HepG2 (cell line): ENCODE results near the gene MBLAC1. TPM values are rescaled to one million over a fixed set of nuclear protein-coding genes. Genes with fewer than 3 reads are reported as not detected.

Experiments used
- ATM ChIP-seq: fragments of 450-650 bp; IDR thresholded peaks from 2 replicates; pipeline ENCODE4 v1.7.1; 2017; ENCODE audit warnings: mild to moderate bottlenecking, borderline replicate concordance
- GTF3A ChIP-seq: sonication (generic); formaldehyde crosslinking; conservative IDR thresholded peaks from 2 replicates; pipeline ENCODE4 v1.4.0; 2020; ENCODE audit warnings: mild to moderate bottlenecking, missing genetic modification reagents
- KAT7 ChIP-seq: IDR thresholded peaks from 2 replicates; pipeline ENCODE4 v1.6.1; 2018; ENCODE audit warnings: borderline replicate concordance, missing compliant biosample characterization
- KLF13 ChIP-seq: sonication (generic); formaldehyde crosslinking; IDR thresholded peaks from 2 replicates; pipeline ENCODE4 v1.4.0; 2020; ENCODE audit warnings: mild to moderate bottlenecking, missing genetic modification reagents
- SRF ChIP-seq: IDR thresholded peaks from 2 replicates; pipeline ENCODE4 v1.6.1; 2011; ENCODE audit warnings: mild to moderate bottlenecking, low read depth, low read length, moderate library complexity
- THAP11 ChIP-seq: IDR thresholded peaks from 2 replicates; pipeline ENCODE4 v1.6.1; 2016; ENCODE audit warnings: missing biosample characterization, missing genetic modification reagents
- YEATS2 ChIP-seq: sonication (generic); formaldehyde crosslinking; IDR thresholded peaks from 2 replicates; pipeline ENCODE4 v1.4.0; 2020; ENCODE audit warnings: missing genetic modification reagents, borderline replicate concordance
- ZFX ChIP-seq: sonication (generic); formaldehyde crosslinking; IDR thresholded peaks from 2 replicates; pipeline ENCODE4 v1.4.0; 2020; ENCODE audit warnings: mild to moderate bottlenecking, low read depth, missing genetic modification reagents, moderate library complexity
- ZNF234 ChIP-seq: sonication (generic); formaldehyde crosslinking; conservative IDR thresholded peaks from 2 replicates; pipeline ENCODE4 v1.5.1; 2020; ENCODE audit warnings: mild to moderate bottlenecking, missing genetic modification reagents
- polyA plus RNA-seq, 8 experiments: library from polyadenylated mRNA; depleted of rRNA in 3 of 8; stranded (reverse) in 7 of 8; unstranded in 1 of 8; fragments of >200 nt; fragmentation: Illumina TruSeq in 4 of 8; extraction: Trizol in 4 of 8; gene quantifications; 2 replicates each; pipeline versions ENCODE4 v1.2.1 to v1.2.3, GENCODE V29; 2011 to 2016; ENCODE audit warnings: low read depth in 4 of 8, missing spikeins in 1 of 8, mixed read lengths in 1 of 8; ENCODE audit not compliant: insufficient read depth in 1 of 8
- total RNA-seq, 5 experiments: library from RNA; depleted of rRNA; stranded (reverse); fragments of >200 nt; fragmentation: Illumina TruSeq; extraction: Trizol; gene quantifications; 2 replicates each; pipeline ENCODE4 v1.2.3, GENCODE V29; 2016; ENCODE audit warnings: low read depth in 1 of 5
- TF ChIP-seq, protein P1 (sequence below): sonication (generic); formaldehyde crosslinking; IDR thresholded peaks from 2 replicates; pipeline ENCODE4 v1.4.0; 2020; ENCODE audit warnings: missing genetic modification reagents
- TF ChIP-seq, protein P2 (sequence below): IDR thresholded peaks from 2 replicates; pipeline ENCODE4 v1.6.1; 2016
- TF ChIP-seq, protein P3 (sequence below): sonication (generic); formaldehyde crosslinking; IDR thresholded peaks from 2 replicates; pipeline ENCODE4 v1.4.0; 2020; ENCODE audit warnings: mild to moderate bottlenecking, missing genetic modification reagents
- TF ChIP-seq, protein P4 (sequence below): sonication (generic); formaldehyde crosslinking; IDR thresholded peaks from 2 replicates; pipeline ENCODE4 v1.5.1; 2020; ENCODE audit warnings: missing genetic modification reagents, mild to moderate bottlenecking, borderline replicate concordance
- TF ChIP-seq, protein P5 (sequence below): sonication (generic); formaldehyde crosslinking; IDR thresholded peaks from 2 replicates; pipeline ENCODE4 v1.8.0; 2022; ENCODE audit warnings: mild to moderate bottlenecking, missing genetic modification reagents; ENCODE audit not compliant: insufficient replicate concordance
- TF ChIP-seq, protein P6 (sequence below): sonication (generic); formaldehyde crosslinking; IDR thresholded peaks from 2 replicates; pipeline ENCODE4 v1.8.1; 2023; ENCODE audit warnings: mild to moderate bottlenecking, missing genetic modification reagents
- TF ChIP-seq, protein P7 (sequence below): sonication (generic); formaldehyde crosslinking; IDR thresholded peaks from 2 replicates; pipeline ENCODE4 v1.8.0; 2022; ENCODE audit warnings: mild to moderate bottlenecking, missing genetic modification reagents

The MBLAC1 gene
- total and polyA plus RNA-seq, 2 of the 13 experiments (the other 11 are each of a cell fraction or from before 2014, with no cell fraction given): 0.79 to 2.1 TPM

DNA sequence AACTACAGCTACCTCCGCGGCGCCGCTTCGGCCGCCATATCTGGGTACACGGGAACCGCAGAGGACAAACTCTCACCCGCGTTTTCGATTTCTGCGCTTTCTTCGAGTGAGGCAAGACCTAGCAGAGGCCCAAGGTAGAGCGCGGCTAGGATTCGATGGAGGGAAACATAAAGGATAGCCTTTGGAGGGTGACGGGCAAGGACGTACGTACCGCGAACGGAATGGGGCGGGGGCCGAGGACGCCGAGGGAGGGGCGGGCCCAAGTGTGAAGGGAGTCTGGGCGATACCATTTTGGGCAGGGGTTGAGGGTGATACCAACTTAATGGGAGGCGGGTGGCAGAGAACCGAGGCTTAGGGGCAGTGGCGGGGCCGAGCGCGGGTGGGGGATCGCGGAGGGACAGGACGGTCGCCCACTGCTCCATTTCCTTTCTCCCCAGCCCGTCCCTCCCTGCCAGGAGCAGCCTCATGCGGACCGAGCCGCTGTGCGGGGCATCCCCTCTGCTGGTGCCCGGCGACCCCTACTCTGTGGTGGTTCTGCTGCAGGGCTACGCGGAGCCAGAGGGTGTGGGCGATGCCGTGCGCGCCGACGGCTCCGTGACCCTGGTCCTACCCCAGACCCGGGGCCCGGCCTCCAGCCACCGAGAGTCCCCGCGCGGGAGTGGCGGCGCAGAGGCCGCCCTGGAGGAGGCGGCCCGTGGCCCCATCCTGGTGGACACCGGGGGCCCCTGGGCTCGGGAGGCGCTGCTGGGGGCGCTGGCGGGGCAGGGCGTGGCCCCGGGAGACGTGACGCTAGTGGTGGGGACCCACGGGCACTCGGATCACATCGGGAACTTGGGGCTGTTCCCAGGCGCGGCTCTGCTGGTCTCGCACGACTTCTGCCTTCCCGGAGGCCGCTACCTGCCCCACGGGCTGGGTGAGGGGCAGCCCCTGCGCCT, at the start of gene MBLAC1 (continued):
- TF ChIP-seq, protein P1, sequence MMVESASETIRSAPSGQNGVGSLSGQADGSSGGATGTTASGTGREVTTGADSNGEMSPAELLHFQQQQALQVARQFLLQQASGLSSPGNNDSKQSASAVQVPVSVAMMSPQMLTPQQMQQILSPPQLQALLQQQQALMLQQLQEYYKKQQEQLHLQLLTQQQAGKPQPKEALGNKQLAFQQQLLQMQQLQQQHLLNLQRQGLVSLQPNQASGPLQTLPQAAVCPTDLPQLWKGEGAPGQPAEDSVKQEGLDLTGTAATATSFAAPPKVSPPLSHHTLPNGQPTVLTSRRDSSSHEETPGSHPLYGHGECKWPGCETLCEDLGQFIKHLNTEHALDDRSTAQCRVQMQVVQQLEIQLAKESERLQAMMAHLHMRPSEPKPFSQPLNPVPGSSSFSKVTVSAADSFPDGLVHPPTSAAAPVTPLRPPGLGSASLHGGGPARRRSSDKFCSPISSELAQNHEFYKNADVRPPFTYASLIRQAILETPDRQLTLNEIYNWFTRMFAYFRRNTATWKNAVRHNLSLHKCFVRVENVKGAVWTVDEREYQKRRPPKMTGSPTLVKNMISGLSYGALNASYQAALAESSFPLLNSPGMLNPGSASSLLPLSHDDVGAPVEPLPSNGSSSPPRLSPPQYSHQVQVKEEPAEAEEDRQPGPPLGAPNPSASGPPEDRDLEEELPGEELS: no peak
- TF ChIP-seq ZNF234 (no peak; the same call in 1 of the 2 replicates), THAP11 (CRISPR knock-in tag) (peak; percentile 55), SRF (no peak), ATM (no peak), GTF3A (CRISPR knock-in tag) (peak; percentile 88; the same call in 1 of the 2 replicates), KAT7 (CRISPR knock-in tag) (no peak), KLF13 (CRISPR knock-in tag) (no peak), YEATS2 (CRISPR knock-in tag) (peak; percentile 59; the same call in 1 of the 2 replicates), ZFX (CRISPR knock-in tag) (peak; percentile 73)
- TF ChIP-seq, protein P2, sequence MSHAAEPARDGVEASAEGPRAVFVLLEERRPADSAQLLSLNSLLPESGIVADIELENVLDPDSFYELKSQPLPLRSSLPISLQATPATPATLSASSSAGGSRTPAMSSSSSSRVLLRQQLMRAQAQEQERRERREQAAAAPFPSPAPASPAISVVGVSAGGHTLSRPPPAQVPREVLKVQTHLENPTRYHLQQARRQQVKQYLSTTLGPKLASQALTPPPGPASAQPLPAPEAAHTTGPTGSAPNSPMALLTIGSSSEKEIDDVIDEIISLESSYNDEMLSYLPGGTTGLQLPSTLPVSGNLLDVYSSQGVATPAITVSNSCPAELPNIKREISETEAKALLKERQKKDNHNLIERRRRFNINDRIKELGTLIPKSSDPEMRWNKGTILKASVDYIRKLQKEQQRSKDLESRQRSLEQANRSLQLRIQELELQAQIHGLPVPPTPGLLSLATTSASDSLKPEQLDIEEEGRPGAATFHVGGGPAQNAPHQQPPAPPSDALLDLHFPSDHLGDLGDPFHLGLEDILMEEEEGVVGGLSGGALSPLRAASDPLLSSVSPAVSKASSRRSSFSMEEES (CRISPR knock-in tag): no peak
- TF ChIP-seq, protein P3, sequence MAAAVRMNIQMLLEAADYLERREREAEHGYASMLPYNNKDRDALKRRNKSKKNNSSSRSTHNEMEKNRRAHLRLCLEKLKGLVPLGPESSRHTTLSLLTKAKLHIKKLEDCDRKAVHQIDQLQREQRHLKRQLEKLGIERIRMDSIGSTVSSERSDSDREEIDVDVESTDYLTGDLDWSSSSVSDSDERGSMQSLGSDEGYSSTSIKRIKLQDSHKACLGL: peak; percentile 76
- TF ChIP-seq, protein P4, sequence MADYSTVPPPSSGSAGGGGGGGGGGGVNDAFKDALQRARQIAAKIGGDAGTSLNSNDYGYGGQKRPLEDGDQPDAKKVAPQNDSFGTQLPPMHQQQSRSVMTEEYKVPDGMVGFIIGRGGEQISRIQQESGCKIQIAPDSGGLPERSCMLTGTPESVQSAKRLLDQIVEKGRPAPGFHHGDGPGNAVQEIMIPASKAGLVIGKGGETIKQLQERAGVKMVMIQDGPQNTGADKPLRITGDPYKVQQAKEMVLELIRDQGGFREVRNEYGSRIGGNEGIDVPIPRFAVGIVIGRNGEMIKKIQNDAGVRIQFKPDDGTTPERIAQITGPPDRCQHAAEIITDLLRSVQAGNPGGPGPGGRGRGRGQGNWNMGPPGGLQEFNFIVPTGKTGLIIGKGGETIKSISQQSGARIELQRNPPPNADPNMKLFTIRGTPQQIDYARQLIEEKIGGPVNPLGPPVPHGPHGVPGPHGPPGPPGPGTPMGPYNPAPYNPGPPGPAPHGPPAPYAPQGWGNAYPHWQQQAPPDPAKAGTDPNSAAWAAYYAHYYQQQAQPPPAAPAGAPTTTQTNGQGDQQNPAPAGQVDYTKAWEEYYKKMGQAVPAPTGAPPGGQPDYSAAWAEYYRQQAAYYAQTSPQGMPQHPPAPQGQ (CRISPR knock-in tag): no peak
- TF ChIP-seq, protein P5, sequence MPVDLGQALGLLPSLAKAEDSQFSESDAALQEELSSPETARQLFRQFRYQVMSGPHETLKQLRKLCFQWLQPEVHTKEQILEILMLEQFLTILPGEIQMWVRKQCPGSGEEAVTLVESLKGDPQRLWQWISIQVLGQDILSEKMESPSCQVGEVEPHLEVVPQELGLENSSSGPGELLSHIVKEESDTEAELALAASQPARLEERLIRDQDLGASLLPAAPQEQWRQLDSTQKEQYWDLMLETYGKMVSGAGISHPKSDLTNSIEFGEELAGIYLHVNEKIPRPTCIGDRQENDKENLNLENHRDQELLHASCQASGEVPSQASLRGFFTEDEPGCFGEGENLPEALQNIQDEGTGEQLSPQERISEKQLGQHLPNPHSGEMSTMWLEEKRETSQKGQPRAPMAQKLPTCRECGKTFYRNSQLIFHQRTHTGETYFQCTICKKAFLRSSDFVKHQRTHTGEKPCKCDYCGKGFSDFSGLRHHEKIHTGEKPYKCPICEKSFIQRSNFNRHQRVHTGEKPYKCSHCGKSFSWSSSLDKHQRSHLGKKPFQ (CRISPR knock-in tag): no peak
- TF ChIP-seq, protein P6, sequence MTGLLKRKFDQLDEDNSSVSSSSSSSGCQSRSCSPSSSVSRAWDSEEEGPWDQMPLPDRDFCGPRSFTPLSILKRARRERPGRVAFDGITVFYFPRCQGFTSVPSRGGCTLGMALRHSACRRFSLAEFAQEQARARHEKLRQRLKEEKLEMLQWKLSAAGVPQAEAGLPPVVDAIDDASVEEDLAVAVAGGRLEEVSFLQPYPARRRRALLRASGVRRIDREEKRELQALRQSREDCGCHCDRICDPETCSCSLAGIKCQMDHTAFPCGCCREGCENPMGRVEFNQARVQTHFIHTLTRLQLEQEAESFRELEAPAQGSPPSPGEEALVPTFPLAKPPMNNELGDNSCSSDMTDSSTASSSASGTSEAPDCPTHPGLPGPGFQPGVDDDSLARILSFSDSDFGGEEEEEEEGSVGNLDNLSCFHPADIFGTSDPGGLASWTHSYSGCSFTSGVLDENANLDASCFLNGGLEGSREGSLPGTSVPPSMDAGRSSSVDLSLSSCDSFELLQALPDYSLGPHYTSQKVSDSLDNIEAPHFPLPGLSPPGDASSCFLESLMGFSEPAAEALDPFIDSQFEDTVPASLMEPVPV: no peak; the same call in 1 of the 2 replicates
- TF ChIP-seq, protein P7, sequence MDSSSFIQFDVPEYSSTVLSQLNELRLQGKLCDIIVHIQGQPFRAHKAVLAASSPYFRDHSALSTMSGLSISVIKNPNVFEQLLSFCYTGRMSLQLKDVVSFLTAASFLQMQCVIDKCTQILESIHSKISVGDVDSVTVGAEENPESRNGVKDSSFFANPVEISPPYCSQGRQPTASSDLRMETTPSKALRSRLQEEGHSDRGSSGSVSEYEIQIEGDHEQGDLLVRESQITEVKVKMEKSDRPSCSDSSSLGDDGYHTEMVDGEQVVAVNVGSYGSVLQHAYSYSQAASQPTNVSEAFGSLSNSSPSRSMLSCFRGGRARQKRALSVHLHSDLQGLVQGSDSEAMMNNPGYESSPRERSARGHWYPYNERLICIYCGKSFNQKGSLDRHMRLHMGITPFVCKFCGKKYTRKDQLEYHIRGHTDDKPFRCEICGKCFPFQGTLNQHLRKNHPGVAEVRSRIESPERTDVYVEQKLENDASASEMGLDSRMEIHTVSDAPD (CRISPR knock-in tag): no peak
